Heart left ventricle (tissue), 13 donors: ENCODE data around the gene MLLT3.

Source experiments
- CTCF ChIP-seq, 12 donors: fragments of 200-600 bp; sonication (generic) in 4 of 12; IDR thresholded peaks; one replicate each; pipeline versions ENCODE4 v1.5.0 to v1.8.0; 2018 to 2022; ENCODE audit warnings: antibody characterized with exemption in 12 of 12, mild to moderate bottlenecking in 5 of 12
- POLR2A ChIP-seq, 2 donors: fragments of 450-650 bp; IDR thresholded peaks; one replicate each; pipeline ENCODE4 v1.6.1; 2017; ENCODE audit warnings: antibody characterized with exemption in 2 of 2, mild to moderate bottlenecking in 2 of 2, moderate library complexity in 2 of 2
- donor health status: ischemic (EF 13 %, LVEDD 7.1; RV severe dilation, severe dysfunction).
- donor health status: DM: no; HTN: yes; CAD: no.
- donor health status: DM: no; HTN: no; CAD: no.
- donor health status: ischemic (EF 25% LVEDD 6.9; RV normal size, moderate dysfunction).
- donor health status: ischemic (EF 25% LVEDD 5.7; RV mildly dilated, moderate dysfunction).
- donor health status: ischemic (EF 35%, LVEDD 5.7; RV mildly dilated, moderate dysfunction).
- donor health status: nonischemic (EF 11% LVEDD 7.7; RV severe dilation, severe dysfunction).
- donor health status: DM: yes; HTN: yes; CAD: no.
- donor health status: PGD.
- donor health status: ischemic (EF 29% LVEDD 5.4; RV normal size, mild dysfunction).
- donor health status: nonischemic (EF 23%, LVEDD 6.1; RV moderate dilation, normal function).

- TF ChIP-seq CTCF (IDR thresholded peaks at IDR 0.05), result no peak
- TF ChIP-seq POLR2A (IDR thresholded peaks at IDR 0.05), result no peak
Measured at GRCh38 chr9:20437476-20437875, 184.8 kb downstream of the MLLT3 start.
